ENCODE measurements around the gene RPL36A.

Gene RPL36A

GRCh38 chrX:101390664-101391525 is at the start of gene RPL36A:
RPL36A (plus strand) TSS chrX:101391011; CDS start chrX:101391044, 33 bp downstream.
- Histone ChIP-seq H3K27ac (peak within 1 kb of the TSS; percentile 72 to 79), H3K4me1 (peaks cover 0 to 5% (median 0%) of the 10 kb centered on the region in 4 donors), H3K27me3 (no peaks in the 10 kb centered on the region), H3K4me3 (peak within 1 kb of the TSS; percentile 53 to 56), H3K36me3 (no peaks in the 10 kb centered on the region), H3K9me3 (no peaks in the 10 kb centered on the region)
- intact Hi-C loops (cut with DNase I; ENCODE audit: low total_unique reads) = no loop called here
- DNase-seq = peak; percentile 87 to 89
- peak; percentile 48 to 70 for TF ChIP-seq CTCF (IDR thresholded peaks at IDR 0.05)

- Histone ChIP-seq H3K27ac (peak overlapping the region; percentile 82 to 84), H3K4me1 (no peaks in the 10 kb centered on the region), H3K27me3 (no peaks in the 10 kb centered on the region), H3K36me3 (no peaks in the 10 kb centered on the region), H3K9me3 (no peaks in the 10 kb centered on the region), H3K4me3 (peak overlapping the region; percentile 68)
- TF ChIP-seq CTCF (IDR thresholded peaks at IDR 0.05) = no peak
- DNase-seq = no peak
- intact Hi-C loops (cut with DNase I; ENCODE audit: low total_unique reads) = no loop called here
Observed at GRCh38 chrX:101347859-101348451, 42.9 kb upstream of the RPL36A start.

DNA sequence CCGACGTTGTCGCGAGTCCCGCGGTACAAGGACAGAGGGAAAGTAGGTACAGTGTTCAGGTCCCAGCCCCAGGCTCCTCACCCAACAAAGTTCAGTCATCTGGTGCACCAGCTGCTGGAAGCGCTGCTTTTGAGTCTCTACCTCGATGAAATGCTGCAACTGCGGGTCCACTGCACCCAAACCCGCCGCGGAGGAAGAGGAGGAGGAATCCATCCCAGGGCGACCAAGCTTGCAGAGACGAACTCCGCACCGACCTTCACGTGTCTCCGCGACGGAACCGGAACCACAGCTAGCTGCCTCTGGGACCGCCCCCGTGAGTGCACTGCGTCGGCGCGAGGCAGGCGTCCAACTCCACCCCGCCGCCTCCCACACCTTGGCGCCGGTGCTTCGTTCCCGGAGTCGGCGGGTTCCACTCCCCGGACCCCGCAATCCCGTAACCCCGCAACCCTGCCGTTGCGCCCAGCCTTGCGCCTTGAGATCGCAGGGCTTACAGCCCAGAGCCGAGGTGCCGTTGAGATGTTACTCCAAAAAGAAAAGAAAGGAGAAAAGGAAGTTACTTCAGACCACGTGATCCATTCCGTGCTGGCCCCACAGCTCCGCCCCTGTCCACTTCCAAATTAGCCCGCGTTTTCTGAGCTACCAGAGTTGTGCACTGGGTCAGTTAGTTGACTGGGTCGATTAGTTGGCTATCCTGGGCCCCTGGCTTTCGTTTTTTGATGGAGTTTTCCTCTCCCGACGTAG is 42.2 kb upstream of the RPL36A start, which contains the start of gene TIMM8A:
TIMM8A (minus strand) TSS at position 291 of the 741 bp plus-strand sequence; CDS start at position 213, 78 bp downstream.
- H3K9me3 ChIP-seq = no peaks in the 10 kb centered on the region
- no peaks in the 10 kb centered on the region for H3K27me3 ChIP-seq
- no peaks in the 10 kb centered on the region for H3K36me3 ChIP-seq
- H3K27ac ChIP-seq = peak within 1 kb of the TSS; percentile 82 to 84
- no peaks in the 10 kb centered on the region for H3K4me1 ChIP-seq
- H3K4me3 ChIP-seq = peak within 1 kb of the TSS; percentile 68
- DNase-seq = peak; percentile 75 to 85
- intact Hi-C loops (cut with DNase I; ENCODE audit: low total_unique reads) = no loop called here
- TF ChIP-seq CTCF (IDR thresholded peaks at IDR 0.05) = no peak

DNA sequence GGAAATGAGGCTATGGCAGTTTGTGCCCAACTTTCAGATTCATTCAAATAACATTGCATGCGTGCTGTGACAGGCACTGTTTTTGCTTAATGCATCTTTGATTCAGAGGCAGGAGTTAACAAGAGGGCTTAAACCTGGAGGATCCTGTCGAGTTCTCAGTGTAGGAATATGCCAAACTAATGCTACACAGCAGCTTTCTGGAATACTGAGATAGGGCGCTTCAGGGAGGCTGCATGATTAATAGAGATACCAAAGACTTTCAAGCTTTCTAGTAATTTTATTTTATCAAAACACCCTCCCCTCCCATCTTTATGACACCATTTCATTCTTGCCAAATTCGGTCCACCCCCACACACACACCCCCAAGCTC is 41.6 kb upstream of the RPL36A start:
- no peaks in the 10 kb centered on the region for H3K9me3 ChIP-seq
- H3K27me3 ChIP-seq = no peaks in the 10 kb centered on the region
- H3K4me1 ChIP-seq = no peaks in the 10 kb centered on the region
- H3K27ac ChIP-seq = peak overlapping the region; percentile 82 to 84
- intact Hi-C loops (cut with DNase I; ENCODE audit: low total_unique reads) = no loop called here
- no peak for DNase-seq
- H3K36me3 ChIP-seq = no peaks in the 10 kb centered on the region
- H3K4me3 ChIP-seq = peak overlapping the region; percentile 68
- TF ChIP-seq CTCF (IDR thresholded peaks at IDR 0.05) = no peak

GRCh38 chrX:101357166-101357795 is 33.5 kb upstream of the RPL36A start:
- Histone ChIP-seq H3K27me3 (no peaks in the 10 kb centered on the region), H3K4me3 (no peak overlapping the region), H3K4me1 (no peaks in the 10 kb centered on the region), H3K9me3 (no peaks in the 10 kb centered on the region), H3K27ac (no peak overlapping the region), H3K36me3 (no peaks in the 10 kb centered on the region)
- intact Hi-C loops (cut with DNase I; ENCODE audit: low total_unique reads) = no loop called here
- TF ChIP-seq CTCF (IDR thresholded peaks at IDR 0.05) = no peak
- DNase-seq = no peak

Measured in tibial artery (tissue), 4 donors.